GM13976 (cell line): ENCODE measurements around the gene R3HCC1L.

Experiments used
- DNase-seq: peaks from one replicate; pipeline ENCODE4 v3.0.0; 2012; ENCODE audit warnings: low spot score
- CTCF ChIP-seq: IDR thresholded peaks from 2 replicates; pipeline ENCODE4 v1.5.1; 2012; ENCODE audit warnings: borderline replicate concordance, mild to moderate bottlenecking; ENCODE audit not compliant: insufficient read depth; ENCODE audit errors: extremely low read depth, missing control alignments, control extremely low read depth
- in situ Hi-C: fragments of 300-500 bp; cut with MboI; formaldehyde crosslinking; loops from one replicate; pipeline ENCODE4 v1.12.0; 2022; ENCODE audit warnings: low sequenced_read_pairs, mixed read lengths, inconsistent platforms; ENCODE audit not compliant: unreplicated experiment

R3HCC1L gene

GRCh38 chr10:98274562-98274961, 140.1 kb downstream of the R3HCC1L start:
- TF ChIP-seq CTCF, result no peak
- in situ Hi-C loops, result no loop called here
- no peak for DNase-seq

- DNase-seq, result no peak
- in situ Hi-C loops, result no loop called here
- TF ChIP-seq CTCF, result no peak
Observed at GRCh38 chr10:98276311-98276710, 141.9 kb downstream of the R3HCC1L start.

- no peak for DNase-seq
- in situ Hi-C loops, result no loop called here
- no peak for TF ChIP-seq CTCF
Observed at GRCh38 chr10:98285416-98285815, 151.0 kb downstream of the R3HCC1L start.

GRCh38 chr10:98286419-98286818, 152.0 kb downstream of the R3HCC1L start:
- no peak for DNase-seq
- in situ Hi-C loops, result no loop called here
- TF ChIP-seq CTCF, result no peak

- TF ChIP-seq CTCF, result no peak
- in situ Hi-C loops, result no loop called here
- DNase-seq, result no peak
Observed at GRCh38 chr10:98287321-98287720, 152.9 kb downstream of the R3HCC1L start.

- DNase-seq, result no peak
- in situ Hi-C loops, result no loop called here
Observed at GRCh38 chr10:98289802-98290209, 155.3 kb downstream of the R3HCC1L start.

More at GRCh38 chr10:98289802-98290209, 155.3 kb downstream of the R3HCC1L start:
- TF ChIP-seq CTCF, result no peak
